Frontal cortex (tissue), 4 donors: ENCODE results near the gene EOGT. TPM values are rescaled to one million over a fixed set of nuclear protein-coding genes. Genes with fewer than 3 reads are reported as not detected.
A peak's percentile ranks its signal among the peaks of the same experiment; 100 is the strongest.

Source experiments
- DNase-seq, 2 donors: peaks; one replicate each; pipeline ENCODE4 v3.0.0; 2012; ENCODE audit warnings: low spot score in 2 of 2
- FAIRE-seq: peaks from 2 replicates; lab custom pipeline; 2012; peaks lifted over from hg19 to GRCh38; lab: Jason Lieb, UNC
- small RNA-seq: library from RNA; depleted of rRNA; stranded (forward); fragments of <200 nt; gene quantifications from one replicate; pipeline ENCODE3, GENCODE V24; 2014
- total RNA-seq: library from RNA; depleted of rRNA; stranded (reverse); fragments of >200 nt; gene quantifications from one replicate; pipeline ENCODE4 v1.2.3, GENCODE V29; 2014
- donor health status: control.
- donor health status: control.
- donor health status: control.

The EOGT gene
- total RNA-seq, 1 donor from 2014 or later = 9.8 TPM

- peak; percentile 12 to 51 for DNase-seq
- no peak for FAIRE-seq
Observed at GRCh38 chr3:68972358-68972979, 41.0 kb downstream of the EOGT start.

- FAIRE-seq (no peak), DNase-seq (no peak)
Observed at GRCh38 chr3:68964694-68965093, 48.8 kb downstream of the EOGT start.

GRCh38 chr3:68963891-68964290 lies 49.6 kb downstream of the EOGT start:
- FAIRE-seq (no peak), DNase-seq (no peak)

GRCh38 chr3:68963376-68963775 lies 50.1 kb downstream of the EOGT start:
- DNase-seq (no peak), FAIRE-seq (no peak)

GRCh38 chr3:68958932-68959331 lies 54.6 kb downstream of the EOGT start:
- FAIRE-seq (no peak), DNase-seq (no peak)

- FAIRE-seq = no peak
- DNase-seq = no peak
Observed at GRCh38 chr3:68957895-68958294, 55.6 kb downstream of the EOGT start.

- FAIRE-seq = no peak
- DNase-seq = no peak
Observed at GRCh38 chr3:68953816-68954444, 59.6 kb downstream of the EOGT start.

- no peak for FAIRE-seq
- DNase-seq = no peak
Observed at GRCh38 chr3:68945225-68945624, 68.3 kb downstream of the EOGT start.

GRCh38 chr3:68943753-68944500 lies 69.6 kb downstream of the EOGT start:
- DNase-seq = no peak
- FAIRE-seq = no peak

GRCh38 chr3:68941055-68941454 lies 72.4 kb downstream of the EOGT start:
- no peak for FAIRE-seq

GRCh38 chr3:68936856-68937255 lies 76.6 kb downstream of the EOGT start:
- DNase-seq = no peak
- no peak for FAIRE-seq

More at GRCh38 chr3:68941055-68941454, 72.4 kb downstream of the EOGT start:
- no peak for DNase-seq

GRCh38 chr3:68935778-68936177 lies 77.7 kb downstream of the EOGT start:
- no peak for FAIRE-seq
- no peak for DNase-seq

GRCh38 chr3:68931406-68932149 lies 81.9 kb downstream of the EOGT start:
- peak in 1 of 2 donors; percentile 21 for DNase-seq
- FAIRE-seq = no peak

Small RNAs within 50 kb of the gene (small RNA-seq; reads per million reads assigned to genes)
- not detected for gene MIR3136

Other genes starting within 250 kb of the EOGT start
- gene TAFA4, start 81.1 kb downstream of the EOGT start, total RNA-seq = 0.41 TPM
- gene TMF1, start 38.6 kb upstream of the EOGT start, total RNA-seq = 36.7 TPM
- gene UBA3, start 66.7 kb upstream of the EOGT start, total RNA-seq = 105 TPM
- 68.5 TPM for gene ARL6IP5, start 71.3 kb upstream of the EOGT start, total RNA-seq
- 0.41 TPM for gene LMOD3, start 108.9 kb upstream of the EOGT start, total RNA-seq